Lung (tissue), 12 donors: Measurements from ENCODE around the gene MAPK8IP2. TPM values are rescaled to one million over a fixed set of nuclear protein-coding genes. Genes with fewer than 3 reads are reported as not detected.

Experiments
- ATAC-seq: fragments of 200-7000 bp; cut with Tn5 transposase; one replicate; pipeline ENCODE4 v1.9.1; 2020; ENCODE audit warnings: moderate number of reproducible peaks; ENCODE audit not compliant: insufficient read depth, low FRiP score
- DNase-seq, 3 donors: peaks; one replicate each; pipeline ENCODE4 v3.0.0-alpha.2; 2013 to 2017
- H3K27ac ChIP-seq, 2 donors: one replicate each; pipeline ENCODE4 v1.5.1; 2013; ENCODE audit warnings: mild to moderate bottlenecking in 2 of 2, moderate library complexity in 2 of 2, control low read depth in 1 of 2, inconsistent platforms in 1 of 2, low read depth in 1 of 2, low read length in 1 of 2
- H3K27me3 ChIP-seq, 3 donors: one replicate each; pipeline ENCODE4 v1.5.1; 2013; ENCODE audit warnings: low read length in 2 of 3; ENCODE audit not compliant: control insufficient read depth in 3 of 3, insufficient read depth in 3 of 3
- H3K36me3 ChIP-seq, 4 donors: one replicate each; pipeline ENCODE4 v1.5.1; 2013; ENCODE audit warnings: low read length in 4 of 4, mild to moderate bottlenecking in 1 of 4, moderate library complexity in 1 of 4; ENCODE audit not compliant: control insufficient read depth in 4 of 4, insufficient read depth in 4 of 4
- H3K4me1 ChIP-seq, 5 donors: one replicate each; pipeline ENCODE4 v1.5.1; 2013; ENCODE audit warnings: low read length in 5 of 5, mild to moderate bottlenecking in 2 of 5, moderate library complexity in 1 of 5; ENCODE audit not compliant: control insufficient read depth in 5 of 5, insufficient read depth in 5 of 5
- H3K4me3 ChIP-seq: one replicate; pipeline ENCODE4 v1.5.1; 2013; ENCODE audit warnings: mild to moderate bottlenecking, control low read depth, moderate library complexity
- H3K9ac ChIP-seq, 2 donors: one replicate each; pipeline ENCODE4 v1.5.1; 2013; ENCODE audit warnings: low read length in 2 of 2, control low read depth in 1 of 2; ENCODE audit not compliant: insufficient read depth in 1 of 2
- H3K9me3 ChIP-seq, 4 donors: one replicate each; pipeline ENCODE4 v1.5.1; 2013; ENCODE audit warnings: low read length in 3 of 4, mild to moderate bottlenecking in 1 of 4, moderate library complexity in 1 of 4; ENCODE audit not compliant: control insufficient read depth in 4 of 4, insufficient read depth in 3 of 4
- CTCF ChIP-seq: IDR thresholded peaks from 2 replicates; pipeline ENCODE4 v1.5.1; 2012; ENCODE audit warnings: mild to moderate bottlenecking; ENCODE audit errors: control extremely low read depth, extremely low read depth
- WGBS, 2 donors: extraction: QIAGEN DNeasy Blood & Tissue Kit; methylation state at CpG; one replicate each; pipeline ENCODE4 v1.1.7; 2013; 5-methylcytosine and 5-hydroxymethylcytosine counted together
- polyA plus RNA-seq, 2 donors: library from polyadenylated mRNA; stranded (reverse); fragments of 200-250 nt; gene quantifications; one replicate each; pipeline ENCODE4 v1.2.1, GENCODE V29; 2013
- total RNA-seq, 2 donors: library from RNA; depleted of rRNA in 1 of 2; stranded (reverse); fragments of >200 nt in 1 of 2; gene quantifications; one replicate each; pipeline ENCODE4 v1.2.1, GENCODE V29; 2014 to 2021
- donor health status: control.
- donor health status: control.
- donor health status: Bipolar disorder and iron deficiency.
- donor health status: healthy.
- donor health status: DM: yes; HTN: yes; CAD: no.

MAPK8IP2 gene
- total and polyA plus RNA-seq, 4 donors: 0.91 to 2.7 (median 1.1) TPM

- DNase-seq (no peak), ATAC-seq (no peak)
- Histone ChIP-seq H3K9ac (no peak overlapping the region), H3K4me1 (no peaks in the 10 kb centered on the region), H3K9me3 (no peaks in the 10 kb centered on the region), H3K27ac (no peak overlapping the region), H3K4me3 (no peak overlapping the region), H3K36me3 (no peaks in the 10 kb centered on the region), H3K27me3 (peaks cover 0 to 16% (median 2%) of the 10 kb centered on the region in 3 donors)
- 87 to 91% methylated on average over 5 of the region's 5 CpGs for WGBS, 2 donors
- no peak for TF ChIP-seq CTCF
Observed at GRCh38 chr22:50556703-50557102, 43.9 kb upstream of the MAPK8IP2 start.

- no peak overlapping the region for H3K9ac ChIP-seq
- peaks cover 0 to 13% (median 0%) of the 10 kb centered on the region in 3 donors for H3K27me3 ChIP-seq
- no peak overlapping the region for H3K4me3 ChIP-seq
- H3K27ac ChIP-seq: no peak overlapping the region
- ATAC-seq (no peak), DNase-seq (no peak)
- 85 to 92% methylated on average over 3 of the region's 3 CpGs for WGBS, 2 donors
- H3K4me1 ChIP-seq: peaks cover 0 to 7% (median 0%) of the 10 kb centered on the region in 5 donors
- no peak for TF ChIP-seq CTCF
- H3K36me3 ChIP-seq: no peaks in the 10 kb centered on the region
- H3K9me3 ChIP-seq: no peaks in the 10 kb centered on the region
Observed at GRCh38 chr22:50560034-50560433, 40.6 kb upstream of the MAPK8IP2 start.

- Histone ChIP-seq H3K4me1 (peaks cover 0 to 7% (median 0%) of the 10 kb centered on the region in 5 donors), H3K27ac (no peak overlapping the region), H3K36me3 (no peaks in the 10 kb centered on the region), H3K27me3 (peaks cover 0 to 10% (median 0%) of the 10 kb centered on the region in 3 donors), H3K9me3 (no peaks in the 10 kb centered on the region), H3K4me3 (no peak overlapping the region), H3K9ac (no peak overlapping the region)
- ATAC-seq: no peak
- TF ChIP-seq CTCF: no peak
- WGBS, 2 donors: 80% methylated on average over 23 to 29 of the region's 34 CpGs
- no peak for DNase-seq
Observed at GRCh38 chr22:50561401-50562358, 38.9 kb upstream of the MAPK8IP2 start.
